Smooth muscle cell (in vitro differentiated cells): Measurements from ENCODE around the gene ZNF407. TPM values are rescaled to one million over a fixed set of nuclear protein-coding genes. Genes with fewer than 3 reads are reported as not detected.
"Not testable (repeated sequence)": the region's sequence is repeated elsewhere in the genome, so short reads cannot be mapped to it uniquely, and the experiment has no call there.

Experiments used
- DNase-seq: peaks from one replicate; lab custom pipeline; 2025; ENCODE audit not compliant: unreplicated experiment; lab: John Stamatoyannopoulos, UW
- H2AFZ ChIP-seq: fragments of 200-600 bp; sonication (generic); 2 replicates; pipeline ENCODE4 v1.6.0; 2016; ENCODE audit warnings: antibody characterized with exemption, low read depth, mild to moderate bottlenecking
- H3F3A ChIP-seq: fragments of 200-600 bp; sonication (generic); 2 replicates; pipeline ENCODE4 v1.6.0; 2017; ENCODE audit warnings: antibody characterized with exemption, low read depth
- H3K27ac ChIP-seq: fragments of 200-600 bp; sonication (generic); 2 replicates; pipeline ENCODE4 v1.5.1; 2016; ENCODE audit warnings: low read depth, mild to moderate bottlenecking
- H3K27me3 ChIP-seq: fragments of 200-600 bp; sonication (generic); 2 replicates; pipeline ENCODE4 v1.6.1; 2016; ENCODE audit warnings: low read depth, mild to moderate bottlenecking
- H3K36me3 ChIP-seq: fragments of 200-600 bp; sonication (generic); 2 replicates; pipeline ENCODE4 v1.5.1; 2016; ENCODE audit warnings: low read depth
- H3K4me1 ChIP-seq: fragments of 200-600 bp; sonication (generic); 2 replicates; pipeline ENCODE4 v1.5.1; 2016; ENCODE audit warnings: low read depth
- H3K4me2 ChIP-seq: fragments of 200-600 bp; sonication (generic); 2 replicates; pipeline ENCODE4 v1.6.0; 2016; ENCODE audit warnings: mild to moderate bottlenecking
- H3K4me3 ChIP-seq: fragments of 200-600 bp; sonication (generic); 2 replicates; pipeline ENCODE4 v1.5.1; 2016; ENCODE audit warnings: mild to moderate bottlenecking
- H3K79me2 ChIP-seq: fragments of 200-600 bp; sonication (generic); 2 replicates; pipeline ENCODE4 v1.6.0; 2016; ENCODE audit warnings: low read depth, mild to moderate bottlenecking
- H3K9ac ChIP-seq: fragments of 200-600 bp; sonication (generic); 2 replicates; pipeline ENCODE4 v1.6.0; 2016; ENCODE audit warnings: low read depth
- H3K9me3 ChIP-seq: fragments of 200-600 bp; sonication (generic); replicated peaks from 2 replicates; pipeline ENCODE4 v1.5.1; 2016; ENCODE audit warnings: low read depth
- H4K20me1 ChIP-seq: fragments of 200-600 bp; sonication (generic); 2 replicates; pipeline ENCODE4 v1.6.0; 2016; ENCODE audit warnings: low read depth
- WGBS: methylation state at CpG from one replicate; pipeline ENCODE4 v1.1.7; 2016; ENCODE audit warnings: low lambda C conversion rate; 5-methylcytosine and 5-hydroxymethylcytosine counted together
- polyA plus RNA-seq: library from polyadenylated mRNA; unstranded; fragments of >200 nt; fragmentation: Nextera tagmentation; extraction: Ambion mirVana; gene quantifications from 2 replicates; pipeline ENCODE4 v1.2.1, GENCODE V29; 2016
- total RNA-seq: library from RNA; depleted of rRNA; stranded (reverse); fragments of >200 nt; gene quantifications from 2 replicates; pipeline ENCODE4 v1.2.3, GENCODE V29; 2014
- TF ChIP-seq, protein P1 (sequence below): fragments of 200-600 bp; sonication (generic); IDR thresholded peaks from 2 replicates; pipeline ENCODE4 v1.5.1; 2017; ENCODE audit warnings: borderline replicate concordance, mild to moderate bottlenecking, antibody characterized with exemption; ENCODE audit not compliant: insufficient read depth, poor library complexity, severe bottlenecking

Gene ZNF407
- total and polyA plus RNA-seq, 2 experiments from 2014 or later, result 4.5 to 11.5 TPM

DNA sequence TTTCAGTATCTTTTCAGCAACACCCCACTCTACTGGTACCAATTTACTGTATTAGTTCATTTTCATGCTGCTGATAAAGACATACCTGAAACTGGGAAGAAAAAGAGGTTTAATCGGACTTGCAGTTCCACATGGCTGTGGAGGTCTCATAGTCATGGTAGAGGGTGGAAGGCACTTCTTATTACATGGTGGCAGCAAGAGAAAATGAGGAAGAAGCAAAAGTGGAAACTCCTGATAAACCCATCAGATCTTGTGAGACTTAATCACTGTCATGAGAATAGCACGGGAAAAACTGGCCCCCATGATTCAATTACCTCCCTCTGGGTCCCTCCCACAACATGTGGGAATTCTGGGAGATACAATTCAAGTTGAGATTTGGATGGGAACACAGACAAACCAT, 374.1 kb downstream of the ZNF407 start:
- H3F3A ChIP-seq, H3K36me3 ChIP-seq, H4K20me1 ChIP-seq, H3K9me3 ChIP-seq, H3K27me3 ChIP-seq, H3K4me2 ChIP-seq, H3K4me1 ChIP-seq, H3K79me2 ChIP-seq, H3K27ac ChIP-seq, H3K9ac ChIP-seq, H2AFZ ChIP-seq, H3K4me3 ChIP-seq, DNase-seq: not testable (repeated sequence)
- 61% methylated on average over 2 of the region's 2 CpGs for WGBS

DNA sequence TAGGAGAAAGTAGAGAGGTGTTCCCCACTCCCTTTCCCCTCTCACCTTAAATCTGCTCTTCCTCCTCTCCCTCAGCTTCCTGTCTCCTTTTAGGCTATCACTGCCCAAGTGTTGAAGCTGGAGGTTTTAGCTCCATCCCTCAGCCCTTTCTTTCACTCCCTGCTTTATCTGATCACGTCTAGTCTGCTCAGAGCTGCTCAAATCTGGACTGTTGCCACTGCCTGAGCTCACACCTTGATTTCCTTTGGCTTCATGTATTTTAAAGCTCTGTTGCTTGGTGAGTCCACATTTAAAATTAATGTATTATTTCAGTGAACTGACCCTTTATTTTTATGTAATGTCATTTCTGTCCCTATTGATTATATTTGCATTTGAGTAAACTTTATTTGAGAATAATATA, 374.7 kb downstream of the ZNF407 start:
- Histone ChIP-seq H3F3A (no peaks in the 10 kb centered on the region), H3K4me3 (no peak overlapping the region), H3K27ac (no peak overlapping the region), H3K4me1 (no peaks in the 10 kb centered on the region), H2AFZ (no peak overlapping the region), H3K79me2 (no peaks in the 10 kb centered on the region), H3K27me3 (no peaks in the 10 kb centered on the region), H3K4me2 (no peak overlapping the region), H3K9me3 (no peaks in the 10 kb centered on the region), H4K20me1 (no peaks in the 10 kb centered on the region), H3K36me3 (no peaks in the 10 kb centered on the region), H3K9ac (no peak overlapping the region)
- DNase-seq, result no peak
- WGBS, result 73% methylated on average over 1 of the region's 1 CpG
- TF ChIP-seq, protein P1, sequence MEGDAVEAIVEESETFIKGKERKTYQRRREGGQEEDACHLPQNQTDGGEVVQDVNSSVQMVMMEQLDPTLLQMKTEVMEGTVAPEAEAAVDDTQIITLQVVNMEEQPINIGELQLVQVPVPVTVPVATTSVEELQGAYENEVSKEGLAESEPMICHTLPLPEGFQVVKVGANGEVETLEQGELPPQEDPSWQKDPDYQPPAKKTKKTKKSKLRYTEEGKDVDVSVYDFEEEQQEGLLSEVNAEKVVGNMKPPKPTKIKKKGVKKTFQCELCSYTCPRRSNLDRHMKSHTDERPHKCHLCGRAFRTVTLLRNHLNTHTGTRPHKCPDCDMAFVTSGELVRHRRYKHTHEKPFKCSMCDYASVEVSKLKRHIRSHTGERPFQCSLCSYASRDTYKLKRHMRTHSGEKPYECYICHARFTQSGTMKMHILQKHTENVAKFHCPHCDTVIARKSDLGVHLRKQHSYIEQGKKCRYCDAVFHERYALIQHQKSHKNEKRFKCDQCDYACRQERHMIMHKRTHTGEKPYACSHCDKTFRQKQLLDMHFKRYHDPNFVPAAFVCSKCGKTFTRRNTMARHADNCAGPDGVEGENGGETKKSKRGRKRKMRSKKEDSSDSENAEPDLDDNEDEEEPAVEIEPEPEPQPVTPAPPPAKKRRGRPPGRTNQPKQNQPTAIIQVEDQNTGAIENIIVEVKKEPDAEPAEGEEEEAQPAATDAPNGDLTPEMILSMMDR, result no peak

DNA sequence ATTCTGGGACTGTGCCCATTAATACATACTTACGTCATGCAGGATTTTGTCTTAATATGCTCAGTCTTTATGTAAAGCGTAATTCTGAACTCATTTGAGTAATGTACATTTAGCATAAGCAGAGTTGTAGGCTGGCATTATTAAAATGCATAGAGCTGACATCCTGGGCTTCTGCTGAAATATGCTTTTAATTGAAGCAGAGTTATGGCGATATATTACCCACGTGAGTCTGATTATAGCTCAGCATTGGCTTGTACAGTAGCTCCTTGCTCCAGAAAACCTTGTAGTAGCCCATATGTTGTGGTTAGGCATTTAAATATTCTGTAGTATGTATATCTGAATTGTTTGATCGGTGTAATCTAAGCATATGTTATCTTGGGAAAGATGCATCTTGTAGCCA, 377.3 kb downstream of the ZNF407 start:
- DNase-seq, result no peak
- no peaks in the 10 kb centered on the region for H3K36me3 ChIP-seq
- no peak overlapping the region for H2AFZ ChIP-seq
- H3K4me1 ChIP-seq, result no peaks in the 10 kb centered on the region
- TF ChIP-seq, protein P1, result no peak
- H3K4me3 ChIP-seq, result no peak overlapping the region
- no peaks in the 10 kb centered on the region for H4K20me1 ChIP-seq
- H3K79me2 ChIP-seq, result no peaks in the 10 kb centered on the region
- no peak overlapping the region for H3K9ac ChIP-seq
- 88% methylated on average over 5 of the region's 5 CpGs for WGBS
- no peaks in the 10 kb centered on the region for H3F3A ChIP-seq
- no peak overlapping the region for H3K27ac ChIP-seq
- H3K27me3 ChIP-seq, result no peaks in the 10 kb centered on the region
- H3K9me3 ChIP-seq, result no peaks in the 10 kb centered on the region
- no peak overlapping the region for H3K4me2 ChIP-seq

DNA sequence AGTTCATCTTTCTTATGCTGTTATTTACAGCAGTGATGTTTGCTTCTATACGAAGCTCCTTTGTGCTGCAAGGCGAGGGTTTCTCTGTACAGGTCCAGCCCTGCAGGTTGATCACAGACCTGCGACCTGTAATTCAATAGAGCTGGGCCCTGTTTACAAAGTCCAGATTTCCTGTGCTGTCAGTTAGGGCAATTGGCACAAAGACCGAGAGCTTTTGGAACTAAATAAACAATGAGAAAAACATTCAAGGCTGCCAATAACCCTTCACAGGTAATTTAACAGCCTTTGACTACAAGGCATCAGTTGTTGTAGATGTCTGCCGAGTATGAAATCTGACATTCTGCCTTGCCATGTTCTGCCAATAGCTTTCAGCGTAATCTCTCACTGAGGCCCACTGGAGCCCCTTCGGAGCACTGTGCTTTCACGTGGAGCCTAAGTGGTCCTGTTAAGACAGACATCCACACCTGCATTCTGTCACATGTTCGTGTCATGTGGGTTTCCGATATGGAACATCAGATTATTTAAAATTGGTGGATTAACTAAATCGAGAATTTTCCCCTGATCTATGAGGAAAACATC, 378.8 kb downstream of the ZNF407 start:
- no peak overlapping the region for H2AFZ ChIP-seq
- H4K20me1 ChIP-seq, result no peaks in the 10 kb centered on the region
- no peaks in the 10 kb centered on the region for H3K79me2 ChIP-seq
- no peak overlapping the region for H3K27ac ChIP-seq
- H3K27me3 ChIP-seq, result no peaks in the 10 kb centered on the region
- no peak overlapping the region for H3K9ac ChIP-seq
- H3K4me3 ChIP-seq, result no peak overlapping the region
- H3K9me3 ChIP-seq, result no peaks in the 10 kb centered on the region
- 83% methylated on average over 11 of the region's 11 CpGs for WGBS
- no peak for DNase-seq
- TF ChIP-seq, protein P1, result no peak
- H3K4me2 ChIP-seq, result no peak overlapping the region
- H3F3A ChIP-seq, result no peaks in the 10 kb centered on the region
- H3K36me3 ChIP-seq, result no peaks in the 10 kb centered on the region
- H3K4me1 ChIP-seq, result no peaks in the 10 kb centered on the region
